ENCODE results near the gene TOMM7.

Gene TOMM7

GRCh38 chr7:22819476-22819875 lies 3.2 kb downstream of the TOMM7 start:
- TF ChIP-seq GATA2 (IDR thresholded peaks at IDR 0.05; ENCODE audit: low read depth, low read length) = no peak
- TF ChIP-seq GATA3 (IDR thresholded peaks at IDR 0.05; ENCODE audit: low read depth, low read length) = no peak

- no peak for TF ChIP-seq GATA3 (IDR thresholded peaks at IDR 0.05; ENCODE audit: low read depth, low read length)
- TF ChIP-seq GATA2 (IDR thresholded peaks at IDR 0.05; ENCODE audit: low read depth, low read length) = no peak
Measured at GRCh38 chr7:22814261-22815208, 8.1 kb downstream of the TOMM7 start.

GRCh38 chr7:22812353-22812752 lies 10.3 kb downstream of the TOMM7 start:
- TF ChIP-seq GATA2 (IDR thresholded peaks at IDR 0.05; ENCODE audit: low read depth, low read length) (no peak), GATA3 (IDR thresholded peaks at IDR 0.05; ENCODE audit: low read depth, low read length) (no peak)

- TF ChIP-seq GATA2 (IDR thresholded peaks at IDR 0.05; ENCODE audit: low read depth, low read length) = no peak
- TF ChIP-seq GATA3 (IDR thresholded peaks at IDR 0.05; ENCODE audit: low read depth, low read length) = no peak
Measured at GRCh38 chr7:22811746-22812280, 10.8 kb downstream of the TOMM7 start.

- TF ChIP-seq GATA3 (IDR thresholded peaks at IDR 0.05; ENCODE audit: low read depth, low read length) (no peak), GATA2 (IDR thresholded peaks at IDR 0.05; ENCODE audit: low read depth, low read length) (no peak)
Measured at GRCh38 chr7:22810843-22811242, 11.8 kb downstream of the TOMM7 start.

- TF ChIP-seq GATA2 (IDR thresholded peaks at IDR 0.05; ENCODE audit: low read depth, low read length) = no peak
Measured at GRCh38 chr7:22809902-22810642, 12.6 kb downstream of the TOMM7 start.

GRCh38 chr7:22808140-22808539 lies 14.5 kb downstream of the TOMM7 start:
- TF ChIP-seq GATA3 (IDR thresholded peaks at IDR 0.05; ENCODE audit: low read depth, low read length) (no peak), GATA2 (IDR thresholded peaks at IDR 0.05; ENCODE audit: low read depth, low read length) (no peak)

- TF ChIP-seq GATA3 (IDR thresholded peaks at IDR 0.05; ENCODE audit: low read depth, low read length) = no peak
- TF ChIP-seq GATA2 (IDR thresholded peaks at IDR 0.05; ENCODE audit: low read depth, low read length) = no peak
Measured at GRCh38 chr7:22806752-22807151, 15.9 kb downstream of the TOMM7 start.

- TF ChIP-seq GATA3 (IDR thresholded peaks at IDR 0.05; ENCODE audit: low read depth, low read length) = no peak
- no peak for TF ChIP-seq GATA2 (IDR thresholded peaks at IDR 0.05; ENCODE audit: low read depth, low read length)
Measured at GRCh38 chr7:22805227-22805626, 17.4 kb downstream of the TOMM7 start.

GRCh38 chr7:22802426-22802825 lies 20.2 kb downstream of the TOMM7 start:
- no peak for TF ChIP-seq GATA3 (IDR thresholded peaks at IDR 0.05; ENCODE audit: low read depth, low read length)
- TF ChIP-seq GATA2 (IDR thresholded peaks at IDR 0.05; ENCODE audit: low read depth, low read length) = no peak

GRCh38 chr7:22801912-22802311 lies 20.7 kb downstream of the TOMM7 start:
- TF ChIP-seq GATA2 (IDR thresholded peaks at IDR 0.05; ENCODE audit: low read depth, low read length) (no peak), GATA3 (IDR thresholded peaks at IDR 0.05; ENCODE audit: low read depth, low read length) (no peak)

- no peak for TF ChIP-seq GATA2 (IDR thresholded peaks at IDR 0.05; ENCODE audit: low read depth, low read length)
- TF ChIP-seq GATA3 (IDR thresholded peaks at IDR 0.05; ENCODE audit: low read depth, low read length) = no peak
Measured at GRCh38 chr7:22799633-22800032, 23.0 kb downstream of the TOMM7 start.

- TF ChIP-seq GATA2 (IDR thresholded peaks at IDR 0.05; ENCODE audit: low read depth, low read length) = no peak
- no peak for TF ChIP-seq GATA3 (IDR thresholded peaks at IDR 0.05; ENCODE audit: low read depth, low read length)
Measured at GRCh38 chr7:22793593-22794462, 28.8 kb downstream of the TOMM7 start.

All from SH-SY5Y (cell line).